Measurements from ENCODE around the gene POLA2. TPM values are rescaled to one million over a fixed set of nuclear protein-coding genes. Genes with fewer than 3 reads are reported as not detected.
A peak's percentile ranks its signal among the peaks of the same experiment; 100 is the strongest.

POLA2 gene
- total RNA-seq (24.0 and 25.4 TPM in 2 replicates), polyA plus RNA-seq (30.0 and 36.2 TPM in 2 replicates), polyA minus RNA-seq (31.0 and 41.0 TPM in 2 replicates), Bru-seq, nascent RNA (percentile 50 among the genes with signal in this experiment), BruChase-seq, experiment 1, labeled RNA remaining after a 6-hour chase (percentile 65 among the genes with signal in this experiment), BruChase-seq, experiment 2, labeled RNA remaining after a 2-hour chase (percentile 63 among the genes with signal in this experiment)
- polyA plus RNA-seq (2011; cell fraction: cytosol; rRNA removed) = 25.5 and 28.6 TPM in 2 replicates
- polyA plus RNA-seq (2011; cell fraction: nucleus; rRNA removed) = 40.1 and 48.1 TPM in 2 replicates
- polyA plus RNA-seq (2012) = 13.7 and 21.1 TPM in 2 replicates
- polyA minus RNA-seq (2011; cell fraction: cytosol; rRNA and poly(A)+ RNA removed) = 51.4 TPM
- polyA minus RNA-seq (2011; cell fraction: nucleus; rRNA and poly(A)+ RNA removed) = 19.8 and 37.0 TPM in 2 replicates
- long read RNA-seq, transcript POLA2-201 (18 exons, 3,744 nt) = major isoform, 60 of 67 reads
- long read RNA-seq, partial matches to known transcripts = 3 of 67 reads
- long read RNA-seq, other reads (novel, unspliced or antisense) = 4 of 67 reads

GRCh38 chr11:65261591-65262380 is at the start of gene POLA2:
POLA2 (plus strand) TSS chr11:65261962; CDS start chr11:65262293, 331 bp downstream.
- dilution Hi-C loops (cut with MboI; ENCODE audit: extremely low pct_ligation_motif_present, low sequenced_read_pairs) = no loop called here
- TF ChIP-seq POLR2AphosphoS5 (IDR thresholded peaks at IDR 0.05; ENCODE audit: insufficient read depth, low read depth, low read length) = peak; percentile 99
- TF ChIP-seq JUN (IDR thresholded peaks at IDR 0.05; ENCODE audit: borderline replicate concordance, insufficient read depth, insufficient read length, low read depth) = no peak
- TF ChIP-seq CTCF (IDR thresholded peaks at IDR 0.05; ENCODE audit: extremely low read depth in 1 of 2, insufficient read depth in 1 of 2, low read depth in 1 of 2, low read length in 2 of 2) = no peak
- TF ChIP-seq GATA2 (IDR thresholded peaks at IDR 0.05; ENCODE audit: insufficient read depth, insufficient read length, low read depth, low read length) = no peak
- no peak for TF ChIP-seq FOS (IDR thresholded peaks at IDR 0.05; ENCODE audit: borderline replicate concordance, insufficient read depth, low read length)
- TF ChIP-seq POLR2A (IDR thresholded peaks at IDR 0.05; ENCODE audit: low read depth, low read length) = peak; percentile 98
- no peak for TF ChIP-seq MYC (IDR thresholded peaks at IDR 0.05; ENCODE audit: low read depth, low read length)
- peak; percentile 48 for TF ChIP-seq MAX (IDR thresholded peaks at IDR 0.05; ENCODE audit: insufficient read depth, insufficient read length)
- no peak for TF ChIP-seq EZH2 (IDR thresholded peaks at IDR 0.05; ENCODE audit: borderline replicate concordance, low read depth, low read length, severe bottlenecking)
- BruUV-seq (replicated peaks) = TSS peak; percentile 69
- H2AFZ ChIP-seq (ENCODE audit: low read depth, low read length) = peak within 1 kb of the TSS; percentile 92
- H3K27me3 ChIP-seq (ENCODE audit: control insufficient read depth in 2 of 2, insufficient read depth in 2 of 2, low read length in 2 of 2) = no peaks in the 10 kb centered on the region
- no peaks in the 10 kb centered on the region for H3K36me3 ChIP-seq (ENCODE audit: control insufficient read depth in 2 of 2, extremely low read depth in 1 of 2, insufficient read depth in 2 of 2, low read length in 2 of 2)
- H3K27ac ChIP-seq (ENCODE audit: insufficient read depth, low read depth, low read length) = peak within 1 kb of the TSS; percentile 79
- H3K79me2 ChIP-seq (ENCODE audit: control insufficient read depth, insufficient read depth, low read length) = peaks cover 25% of the 10 kb centered on the region
- H3K9me3 ChIP-seq (replicated peaks; ENCODE audit: control insufficient read depth, insufficient read depth, low read length) = no peaks in the 10 kb centered on the region
- peak within 1 kb of the TSS; percentile 65 to 83 (median 82) for H3K4me3 ChIP-seq (replicated peaks in 1 of 3; ENCODE audit: insufficient read depth in 1 of 3, low read depth in 1 of 3, low read length in 3 of 3)
- peak within 1 kb of the TSS; percentile 91 for H3K4me2 ChIP-seq (ENCODE audit: insufficient read depth, low read length)
- CTCF ChIA-PET = interaction anchor here (0.7 to 2.6 kb wide), 9 partner anchors 11 to 80 kb away, joined by 3 to 27 read pairs (median 7); partner anchors contain the start of genes CAPN1 and CDC42EP2
- POLR2A ChIA-PET = interaction anchor here (0.6 to 1.3 kb wide), 6 partner anchors 9 to 232 kb away, joined by 3 to 6 read pairs (median 3); partner anchors contain the start of genes DPF2, FAU and MRPL49
- FAIRE-seq (peak; percentile 96), DNase-seq (ENCODE audit: low read depth, low spot score) (peak; percentile 97)
- peaks cover 11% of the 10 kb centered on the region for H3K4me1 ChIP-seq (ENCODE audit: control insufficient read depth, extremely low read depth, insufficient read depth, low read length)
- intact Hi-C loops (cut with micrococcal nuclease) = no loop called here
- no peaks in the 10 kb centered on the region for H4K20me1 ChIP-seq (replicated peaks; ENCODE audit: control insufficient read depth, extremely low read depth, insufficient read depth, low read length)
- no peaks in the 10 kb centered on the region for H3K9me1 ChIP-seq (replicated peaks; ENCODE audit: control insufficient read depth, extremely low read depth, insufficient read depth, low read length)
- peak within 1 kb of the TSS; percentile 88 for H3K9ac ChIP-seq (replicated peaks; ENCODE audit: extremely low read depth, insufficient read depth, low read length)

All from endothelial cell of umbilical vein (primary cell).